ENCODE results near the gene GOLGA7B. TPM values are rescaled to one million over a fixed set of nuclear protein-coding genes. Genes with fewer than 3 reads are reported as not detected.

The GOLGA7B gene
- total and polyA plus RNA-seq, 2 of the 4 experiments (the other 2 are of a cell fraction) = not detected

DNA sequence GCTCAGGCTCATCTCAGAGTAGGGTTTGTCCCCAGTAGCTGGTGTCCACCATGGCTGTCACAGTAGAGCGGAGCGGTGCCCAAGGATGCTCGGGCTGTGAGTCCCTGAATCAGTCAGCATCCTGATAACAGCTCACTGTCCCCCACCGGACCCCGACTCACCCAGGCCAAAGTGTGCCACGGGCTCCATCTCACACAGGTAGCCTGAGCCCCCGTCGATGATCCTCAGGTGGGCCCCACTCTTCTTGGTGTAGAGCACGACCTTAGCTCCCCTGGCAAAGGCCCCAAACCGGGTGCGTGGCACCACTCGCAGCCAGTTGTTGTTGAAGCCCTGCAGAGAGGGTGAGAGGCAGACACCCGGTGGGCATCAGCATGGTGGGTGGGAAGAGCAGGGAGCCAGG is 45.4 kb downstream of the GOLGA7B start:
- ATAC-seq (ENCODE audit: low read depth) = no peak
- H3K14ac ChIP-seq (replicated peaks; ENCODE audit: low read depth, low read length) = no peak overlapping the region
- CTCF ChIA-PET = interaction anchor here (1.7 kb wide), 1 partner anchor 7 kb away, joined by 3 read pairs; no protein-coding TSS in a partner anchor
- dilution Hi-C loops (cut with HindIII; ENCODE audit: low sequenced_read_pairs, unreplicated experiment) (no loop called here), in situ Hi-C loops (cut with MboI; ENCODE audit: low sequenced_read_pairs) (no loop called here), intact Hi-C loops (cut with micrococcal nuclease) (no loop called here)
- no peaks in the 10 kb centered on the region for H4K20me1 ChIP-seq (ENCODE audit: insufficient read depth, low read length)
- H4K8ac ChIP-seq (ENCODE audit: low read depth in 2 of 2, low read length in 2 of 2) = no peak overlapping the region
- WGBS, 2 experiments (ENCODE audit: extremely low coverage in 2 of 2, insufficient read length in 1 of 2) = 73% methylated on average over 6 of the region's 13 CpGs; no CpG with 5 or more reads in 1 of the 2 experiments
- no peak overlapping the region for H3K56ac ChIP-seq (ENCODE audit: extremely low read depth, insufficient read depth, low read length)
- H2BK15ac ChIP-seq (ENCODE audit: low read depth, low read length) = no peak overlapping the region
- no peak overlapping the region for H3K18ac ChIP-seq (ENCODE audit: low read depth, low read length)
- H3K27ac ChIP-seq (ENCODE audit: insufficient read depth, low read length) = no peak overlapping the region
- H2BK120ac ChIP-seq (ENCODE audit: low read depth, low read length) = no peak overlapping the region
- no peak overlapping the region for H2AK9ac ChIP-seq (replicated peaks; ENCODE audit: low read depth, low read length, poor library complexity)
- H3K79me1 ChIP-seq (ENCODE audit: low read depth in 1 of 2, low read length in 2 of 2) = no peaks in the 10 kb centered on the region
- H2AFZ ChIP-seq (replicated peaks; ENCODE audit: low read length, poor library complexity) = no peak overlapping the region
- H3K9ac ChIP-seq (ENCODE audit: low read depth, low read length) = no peak overlapping the region
- H3K27me3 ChIP-seq (ENCODE audit: control insufficient read depth, insufficient read depth, low read length) = peaks cover 12% of the 10 kb centered on the region; the same call in 1 of the 2 replicates
- no peak for TF ChIP-seq MAZ (IDR thresholded peaks at IDR 0.05; ENCODE audit: borderline replicate concordance, low read depth, low read length)
- no peak for TF ChIP-seq CHD1 (IDR thresholded peaks at IDR 0.05; ENCODE audit: low read depth, low read length)
- no peak for TF ChIP-seq MXI1 (IDR thresholded peaks at IDR 0.05; ENCODE audit: borderline replicate concordance, low read depth, low read length)
- TF ChIP-seq RFX5 (IDR thresholded peaks at IDR 0.05; ENCODE audit: low read depth, low read length) = no peak
- no peak for TF ChIP-seq RAD21 (IDR thresholded peaks at IDR 0.05; ENCODE audit: low read length)
- TF ChIP-seq, protein P1, sequence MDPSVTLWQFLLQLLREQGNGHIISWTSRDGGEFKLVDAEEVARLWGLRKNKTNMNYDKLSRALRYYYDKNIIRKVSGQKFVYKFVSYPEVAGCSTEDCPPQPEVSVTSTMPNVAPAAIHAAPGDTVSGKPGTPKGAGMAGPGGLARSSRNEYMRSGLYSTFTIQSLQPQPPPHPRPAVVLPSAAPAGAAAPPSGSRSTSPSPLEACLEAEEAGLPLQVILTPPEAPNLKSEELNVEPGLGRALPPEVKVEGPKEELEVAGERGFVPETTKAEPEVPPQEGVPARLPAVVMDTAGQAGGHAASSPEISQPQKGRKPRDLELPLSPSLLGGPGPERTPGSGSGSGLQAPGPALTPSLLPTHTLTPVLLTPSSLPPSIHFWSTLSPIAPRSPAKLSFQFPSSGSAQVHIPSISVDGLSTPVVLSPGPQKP (IDR thresholded peaks at IDR 0.05; ENCODE audit: borderline replicate concordance, low read depth, low read length) = no peak
- TF ChIP-seq, protein P2, sequence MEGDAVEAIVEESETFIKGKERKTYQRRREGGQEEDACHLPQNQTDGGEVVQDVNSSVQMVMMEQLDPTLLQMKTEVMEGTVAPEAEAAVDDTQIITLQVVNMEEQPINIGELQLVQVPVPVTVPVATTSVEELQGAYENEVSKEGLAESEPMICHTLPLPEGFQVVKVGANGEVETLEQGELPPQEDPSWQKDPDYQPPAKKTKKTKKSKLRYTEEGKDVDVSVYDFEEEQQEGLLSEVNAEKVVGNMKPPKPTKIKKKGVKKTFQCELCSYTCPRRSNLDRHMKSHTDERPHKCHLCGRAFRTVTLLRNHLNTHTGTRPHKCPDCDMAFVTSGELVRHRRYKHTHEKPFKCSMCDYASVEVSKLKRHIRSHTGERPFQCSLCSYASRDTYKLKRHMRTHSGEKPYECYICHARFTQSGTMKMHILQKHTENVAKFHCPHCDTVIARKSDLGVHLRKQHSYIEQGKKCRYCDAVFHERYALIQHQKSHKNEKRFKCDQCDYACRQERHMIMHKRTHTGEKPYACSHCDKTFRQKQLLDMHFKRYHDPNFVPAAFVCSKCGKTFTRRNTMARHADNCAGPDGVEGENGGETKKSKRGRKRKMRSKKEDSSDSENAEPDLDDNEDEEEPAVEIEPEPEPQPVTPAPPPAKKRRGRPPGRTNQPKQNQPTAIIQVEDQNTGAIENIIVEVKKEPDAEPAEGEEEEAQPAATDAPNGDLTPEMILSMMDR (conservative IDR thresholded peaks at IDR 0.05; ENCODE audit: low read depth, low read length) = no peak
- TF ChIP-seq BHLHE40 (IDR thresholded peaks at IDR 0.05; ENCODE audit: low read depth, low read length) = no peak
- no peaks in the 10 kb centered on the region for H3K4me1 ChIP-seq (ENCODE audit: control insufficient read depth, insufficient read depth, low read length)
- no peak overlapping the region for H2AK5ac ChIP-seq (ENCODE audit: low read depth, low read length)
- BruUV-seq (replicated peaks) = no TSS peak
- no peak overlapping the region for H3K4me3 ChIP-seq (ENCODE audit: insufficient read depth, low read depth, low read length)
- H3K9me3 ChIP-seq (ENCODE audit: control insufficient read depth, insufficient read depth, low read length) = no peaks in the 10 kb centered on the region
- H2BK5ac ChIP-seq (ENCODE audit: low read depth, low read length, poor library complexity, severe bottlenecking) = no peak overlapping the region
- H3K23ac ChIP-seq (ENCODE audit: low read depth, low read length) = no peak overlapping the region
- no peak overlapping the region for H2BK20ac ChIP-seq (ENCODE audit: low read depth, low read length)
- DNase-seq = no peak
- no peak overlapping the region for H4K5ac ChIP-seq (ENCODE audit: low read depth, low read length)
- no peak overlapping the region for H3K4ac ChIP-seq (ENCODE audit: low read depth, low read length)
- no peak overlapping the region for H3K4me2 ChIP-seq (ENCODE audit: low read depth, low read length)
- H3K36me3 ChIP-seq (ENCODE audit: control insufficient read depth, insufficient read depth, low read length) = no peaks in the 10 kb centered on the region
- POLR2A ChIA-PET (ENCODE audit: unreplicated experiment) = no interaction called here
- H4K91ac ChIP-seq (ENCODE audit: insufficient read depth, low read depth, low read length) = no peak overlapping the region
- H3K9me1 ChIP-seq (ENCODE audit: insufficient read depth, low read length) = no peaks in the 10 kb centered on the region
